ENCODE results near the gene TRPM3.
"Not testable (repeated sequence)": the region's sequence is repeated elsewhere in the genome, so short reads cannot be mapped to it uniquely, and the experiment has no call there.

Gene TRPM3

DNA sequence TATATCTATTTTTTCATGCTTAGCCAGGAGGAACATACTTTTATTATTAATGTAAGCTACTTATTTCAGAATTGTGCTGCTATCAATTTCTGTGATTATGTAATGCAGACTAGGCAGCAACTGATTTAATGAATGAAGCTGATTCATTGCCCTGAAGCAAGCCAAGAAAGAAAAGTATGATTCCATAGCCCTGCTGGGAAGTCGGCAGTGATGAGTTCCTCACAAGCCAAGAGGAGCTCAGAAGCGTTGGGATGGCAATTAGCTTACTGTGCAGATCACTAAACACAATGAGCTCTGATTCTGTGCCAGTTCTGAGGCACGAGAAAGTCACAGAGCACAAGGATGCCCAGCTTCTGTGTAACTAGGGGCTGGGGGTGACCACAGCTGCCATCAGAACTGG, 452.7 kb downstream of the TRPM3 start:
- no peak for TF ChIP-seq GABPA (IDR thresholded peaks at IDR 0.05; ENCODE audit: low read depth)
- TF ChIP-seq, protein P1, sequence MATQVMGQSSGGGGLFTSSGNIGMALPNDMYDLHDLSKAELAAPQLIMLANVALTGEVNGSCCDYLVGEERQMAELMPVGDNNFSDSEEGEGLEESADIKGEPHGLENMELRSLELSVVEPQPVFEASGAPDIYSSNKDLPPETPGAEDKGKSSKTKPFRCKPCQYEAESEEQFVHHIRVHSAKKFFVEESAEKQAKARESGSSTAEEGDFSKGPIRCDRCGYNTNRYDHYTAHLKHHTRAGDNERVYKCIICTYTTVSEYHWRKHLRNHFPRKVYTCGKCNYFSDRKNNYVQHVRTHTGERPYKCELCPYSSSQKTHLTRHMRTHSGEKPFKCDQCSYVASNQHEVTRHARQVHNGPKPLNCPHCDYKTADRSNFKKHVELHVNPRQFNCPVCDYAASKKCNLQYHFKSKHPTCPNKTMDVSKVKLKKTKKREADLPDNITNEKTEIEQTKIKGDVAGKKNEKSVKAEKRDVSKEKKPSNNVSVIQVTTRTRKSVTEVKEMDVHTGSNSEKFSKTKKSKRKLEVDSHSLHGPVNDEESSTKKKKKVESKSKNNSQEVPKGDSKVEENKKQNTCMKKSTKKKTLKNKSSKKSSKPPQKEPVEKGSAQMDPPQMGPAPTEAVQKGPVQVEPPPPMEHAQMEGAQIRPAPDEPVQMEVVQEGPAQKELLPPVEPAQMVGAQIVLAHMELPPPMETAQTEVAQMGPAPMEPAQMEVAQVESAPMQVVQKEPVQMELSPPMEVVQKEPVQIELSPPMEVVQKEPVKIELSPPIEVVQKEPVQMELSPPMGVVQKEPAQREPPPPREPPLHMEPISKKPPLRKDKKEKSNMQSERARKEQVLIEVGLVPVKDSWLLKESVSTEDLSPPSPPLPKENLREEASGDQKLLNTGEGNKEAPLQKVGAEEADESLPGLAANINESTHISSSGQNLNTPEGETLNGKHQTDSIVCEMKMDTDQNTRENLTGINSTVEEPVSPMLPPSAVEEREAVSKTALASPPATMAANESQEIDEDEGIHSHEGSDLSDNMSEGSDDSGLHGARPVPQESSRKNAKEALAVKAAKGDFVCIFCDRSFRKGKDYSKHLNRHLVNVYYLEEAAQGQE (IDR thresholded peaks at IDR 0.05; ENCODE audit: insufficient replicate concordance, low read depth) = no peak
- TF ChIP-seq, protein P2, sequence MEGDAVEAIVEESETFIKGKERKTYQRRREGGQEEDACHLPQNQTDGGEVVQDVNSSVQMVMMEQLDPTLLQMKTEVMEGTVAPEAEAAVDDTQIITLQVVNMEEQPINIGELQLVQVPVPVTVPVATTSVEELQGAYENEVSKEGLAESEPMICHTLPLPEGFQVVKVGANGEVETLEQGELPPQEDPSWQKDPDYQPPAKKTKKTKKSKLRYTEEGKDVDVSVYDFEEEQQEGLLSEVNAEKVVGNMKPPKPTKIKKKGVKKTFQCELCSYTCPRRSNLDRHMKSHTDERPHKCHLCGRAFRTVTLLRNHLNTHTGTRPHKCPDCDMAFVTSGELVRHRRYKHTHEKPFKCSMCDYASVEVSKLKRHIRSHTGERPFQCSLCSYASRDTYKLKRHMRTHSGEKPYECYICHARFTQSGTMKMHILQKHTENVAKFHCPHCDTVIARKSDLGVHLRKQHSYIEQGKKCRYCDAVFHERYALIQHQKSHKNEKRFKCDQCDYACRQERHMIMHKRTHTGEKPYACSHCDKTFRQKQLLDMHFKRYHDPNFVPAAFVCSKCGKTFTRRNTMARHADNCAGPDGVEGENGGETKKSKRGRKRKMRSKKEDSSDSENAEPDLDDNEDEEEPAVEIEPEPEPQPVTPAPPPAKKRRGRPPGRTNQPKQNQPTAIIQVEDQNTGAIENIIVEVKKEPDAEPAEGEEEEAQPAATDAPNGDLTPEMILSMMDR (IDR thresholded peaks at IDR 0.05; ENCODE audit: insufficient read depth, low read length) = no peak
- no peak for TF ChIP-seq SPI1 (IDR thresholded peaks at IDR 0.05; ENCODE audit: borderline replicate concordance, low read depth)
- Histone ChIP-seq H3K4me3 (replicated peaks; ENCODE audit: insufficient read depth, low read length) (no peak overlapping the region), H3K27me3 (ENCODE audit: insufficient read depth, poor library complexity, severe bottlenecking) (no peaks in the 10 kb centered on the region), H3K27ac (replicated peaks) (no peak overlapping the region)
- no peak for DNase-seq (ENCODE audit: low read depth in 1 of 2, low spot score in 1 of 2)

DNA sequence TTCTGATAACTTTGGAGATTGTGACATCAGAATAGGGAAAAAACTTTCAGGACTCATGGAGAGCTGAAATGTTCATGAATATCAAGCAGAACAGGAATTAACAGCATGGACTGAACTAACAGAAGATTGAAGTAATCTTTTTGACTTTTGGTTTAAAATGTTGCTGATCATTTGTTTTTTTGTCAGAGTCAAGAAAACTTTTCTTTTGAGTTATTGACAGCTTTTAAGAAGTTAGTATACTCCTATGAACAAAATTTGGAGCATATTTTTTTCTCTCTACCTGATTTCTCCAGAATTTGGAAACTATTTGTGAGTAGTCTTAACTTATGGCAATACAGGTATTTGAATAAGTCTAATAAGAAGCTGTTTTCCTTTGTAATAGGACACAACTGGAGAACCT, 462.7 kb downstream of the TRPM3 start:
- TF ChIP-seq, protein P2 (IDR thresholded peaks at IDR 0.05; ENCODE audit: insufficient read depth, low read length) = no peak
- TF ChIP-seq SPI1 (IDR thresholded peaks at IDR 0.05; ENCODE audit: borderline replicate concordance, low read depth) = no peak
- TF ChIP-seq, protein P1 (IDR thresholded peaks at IDR 0.05; ENCODE audit: insufficient replicate concordance, low read depth) = no peak
- no peak for TF ChIP-seq GABPA (IDR thresholded peaks at IDR 0.05; ENCODE audit: low read depth)
- TF ChIP-seq POLR2AphosphoS5 (IDR thresholded peaks at IDR 0.05; ENCODE audit: low read depth) = no peak
- Histone ChIP-seq H3K4me3 (replicated peaks; ENCODE audit: insufficient read depth, low read length) (no peak overlapping the region), H3K27me3 (ENCODE audit: insufficient read depth, poor library complexity, severe bottlenecking) (peaks cover 2% of the 10 kb centered on the region), H3K27ac (replicated peaks) (no peak overlapping the region)
- DNase-seq (ENCODE audit: low read depth in 1 of 2, low spot score in 1 of 2) = no peak

DNA sequence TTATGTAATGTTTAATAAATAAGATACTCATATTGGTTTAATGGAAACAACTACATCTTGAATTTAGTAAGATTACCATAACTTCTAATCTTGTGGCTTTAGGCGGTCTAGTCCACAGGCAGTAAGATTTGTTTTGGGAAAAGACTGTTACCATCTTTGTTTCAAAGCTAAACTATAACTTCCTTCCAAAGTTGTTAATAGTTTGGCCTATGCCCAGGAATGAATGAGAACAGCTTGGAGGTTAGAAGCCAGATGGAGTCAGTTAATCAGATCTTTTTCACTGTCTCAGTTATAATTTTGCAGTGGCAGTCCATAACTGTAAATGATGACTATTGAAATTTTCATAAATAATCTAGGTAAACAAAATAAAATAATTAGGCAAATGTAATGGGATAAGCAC, 465.1 kb downstream of the TRPM3 start:
- no peak for TF ChIP-seq SPI1 (IDR thresholded peaks at IDR 0.05; ENCODE audit: borderline replicate concordance, low read depth)
- no peak for TF ChIP-seq POLR2AphosphoS5 (IDR thresholded peaks at IDR 0.05; ENCODE audit: low read depth)
- Histone ChIP-seq H3K4me3 (replicated peaks; ENCODE audit: insufficient read depth, low read length) (no peak overlapping the region), H3K27me3 (ENCODE audit: insufficient read depth, poor library complexity, severe bottlenecking) (peaks cover 2% of the 10 kb centered on the region), H3K27ac (replicated peaks) (no peak overlapping the region)
- DNase-seq (ENCODE audit: low read depth in 1 of 2, low spot score in 1 of 2) = no peak

DNA sequence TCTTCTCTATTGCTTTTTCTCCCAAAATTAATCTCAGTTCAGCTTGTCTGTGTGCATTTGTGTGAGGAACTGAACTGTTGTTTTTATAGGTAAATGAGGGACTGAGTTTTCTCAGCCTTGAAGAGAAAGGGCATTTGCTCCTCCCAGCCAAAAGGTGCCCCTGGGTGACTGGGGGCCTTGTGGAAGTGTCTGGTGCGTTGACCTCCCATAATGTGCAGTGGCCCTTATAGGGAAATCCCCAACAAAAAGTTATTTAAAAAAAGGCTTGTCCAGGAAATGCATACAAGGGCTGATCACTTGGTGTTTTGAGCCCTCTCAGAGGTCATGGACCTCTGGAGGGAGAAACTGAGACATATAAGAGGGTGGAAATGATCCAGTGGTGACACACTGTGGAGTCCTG, 467.3 kb downstream of the TRPM3 start:
- Histone ChIP-seq H3K4me3 (replicated peaks; ENCODE audit: insufficient read depth, low read length) (no peak overlapping the region), H3K27ac (replicated peaks) (no peak overlapping the region), H3K27me3 (ENCODE audit: insufficient read depth, poor library complexity, severe bottlenecking) (no peaks in the 10 kb centered on the region)
- TF ChIP-seq SPI1 (IDR thresholded peaks at IDR 0.05; ENCODE audit: borderline replicate concordance, low read depth) (no peak), POLR2AphosphoS5 (IDR thresholded peaks at IDR 0.05; ENCODE audit: low read depth) (no peak), GABPA (IDR thresholded peaks at IDR 0.05; ENCODE audit: low read depth) (no peak)
- TF ChIP-seq, protein P2 (IDR thresholded peaks at IDR 0.05; ENCODE audit: insufficient read depth, low read length) = no peak
- TF ChIP-seq, protein P1 (IDR thresholded peaks at IDR 0.05; ENCODE audit: insufficient replicate concordance, low read depth) = no peak
- DNase-seq (ENCODE audit: low read depth in 1 of 2, low spot score in 1 of 2) = no peak

DNA sequence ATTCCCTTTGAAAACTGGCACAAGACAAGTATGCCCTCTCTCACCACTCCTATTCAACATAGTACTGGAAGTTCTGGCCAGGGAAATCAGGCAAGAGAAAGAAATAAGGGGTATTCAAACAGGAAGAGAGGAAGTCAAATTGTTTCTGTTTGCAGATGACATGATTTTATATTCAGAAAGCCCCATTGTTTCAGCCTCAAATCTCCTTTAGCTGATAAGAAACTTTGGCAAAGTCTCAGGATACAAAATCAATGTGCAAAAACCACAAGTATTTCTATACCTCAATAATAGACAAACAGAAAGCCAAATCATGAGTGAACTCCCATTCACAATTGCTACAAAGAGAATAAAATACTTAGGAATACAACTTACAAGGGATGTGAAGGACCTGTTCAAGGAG, 476.8 kb downstream of the TRPM3 start:
- not testable (repeated sequence) for H3K27me3 ChIP-seq (ENCODE audit: insufficient read depth, poor library complexity, severe bottlenecking); DNase-seq (ENCODE audit: low read depth in 1 of 2, low spot score in 1 of 2); H3K4me3 ChIP-seq (replicated peaks; ENCODE audit: insufficient read depth, low read length); H3K27ac ChIP-seq (replicated peaks)
